Hepatocyte (in vitro differentiated cells): Measurements from ENCODE around the gene KIF26B.
"Not testable (repeated sequence)": the region's sequence is repeated elsewhere in the genome, so short reads cannot be mapped to it uniquely, and the experiment has no call there.

ENCODE experiments used
- CTCF ChIP-seq: fragments of 200-600 bp; sonication (generic); IDR thresholded peaks from 2 replicates; pipeline ENCODE4 v1.5.1; 2016; ENCODE audit warnings: antibody characterized with exemption, mild to moderate bottlenecking; ENCODE audit not compliant: poor library complexity
- EZH2phosphoT487 ChIP-seq: fragments of 200-600 bp; sonication (generic); IDR thresholded peaks from one replicate; pipeline ENCODE4 v1.6.1; 2018; ENCODE audit warnings: antibody characterized with exemption, mild to moderate bottlenecking, low read depth, moderate library complexity; ENCODE audit not compliant: unreplicated experiment, severe bottlenecking

- TF ChIP-seq EZH2phosphoT487, CTCF: not testable (repeated sequence)
These were observed 540.9 kb downstream of the KIF26B start for GRCh38 chr1:245695701-245696100.
